Stimulated activated CD4-positive, alpha-beta T cell treated with anti-CD3 and anti-CD28 coated beads, TNF-alpha, amount 100 ng/mL, for 48 hours (primary cell): Measurements from ENCODE around the gene PPDPF.
A peak's percentile ranks its signal among the peaks of the same experiment; 100 is the strongest.

Source experiments
- DNase-seq, 3 donors: peaks; one replicate each; pipeline ENCODE4 v3.0.0-alpha.2; 2020; ENCODE audit warnings: low read depth in 3 of 3

The PPDPF gene

DNA sequence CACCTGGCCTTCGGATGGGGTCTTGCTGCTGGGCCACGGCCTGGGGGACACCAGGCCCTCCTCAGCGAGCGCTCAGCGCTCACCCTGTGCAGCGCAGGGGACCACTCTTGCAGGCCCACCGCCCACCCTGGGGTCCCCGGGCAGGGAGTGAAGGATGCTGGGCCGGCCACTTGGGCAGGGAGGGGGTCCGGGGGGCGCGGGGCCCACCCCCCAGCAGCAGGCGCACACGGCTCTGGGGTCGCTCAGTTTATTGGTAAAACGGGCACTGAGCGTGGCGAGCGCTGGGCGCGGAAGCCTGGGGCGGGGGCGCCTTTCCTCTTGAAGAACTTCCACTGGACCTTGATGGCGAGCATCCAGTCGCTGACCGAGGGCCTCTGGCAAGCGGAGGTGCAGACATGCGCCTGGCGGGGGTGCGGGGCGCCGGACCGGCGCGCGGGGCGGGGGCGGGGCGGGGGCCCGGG, 32.8 kb upstream of the PPDPF start:
- no peak for DNase-seq

DNA sequence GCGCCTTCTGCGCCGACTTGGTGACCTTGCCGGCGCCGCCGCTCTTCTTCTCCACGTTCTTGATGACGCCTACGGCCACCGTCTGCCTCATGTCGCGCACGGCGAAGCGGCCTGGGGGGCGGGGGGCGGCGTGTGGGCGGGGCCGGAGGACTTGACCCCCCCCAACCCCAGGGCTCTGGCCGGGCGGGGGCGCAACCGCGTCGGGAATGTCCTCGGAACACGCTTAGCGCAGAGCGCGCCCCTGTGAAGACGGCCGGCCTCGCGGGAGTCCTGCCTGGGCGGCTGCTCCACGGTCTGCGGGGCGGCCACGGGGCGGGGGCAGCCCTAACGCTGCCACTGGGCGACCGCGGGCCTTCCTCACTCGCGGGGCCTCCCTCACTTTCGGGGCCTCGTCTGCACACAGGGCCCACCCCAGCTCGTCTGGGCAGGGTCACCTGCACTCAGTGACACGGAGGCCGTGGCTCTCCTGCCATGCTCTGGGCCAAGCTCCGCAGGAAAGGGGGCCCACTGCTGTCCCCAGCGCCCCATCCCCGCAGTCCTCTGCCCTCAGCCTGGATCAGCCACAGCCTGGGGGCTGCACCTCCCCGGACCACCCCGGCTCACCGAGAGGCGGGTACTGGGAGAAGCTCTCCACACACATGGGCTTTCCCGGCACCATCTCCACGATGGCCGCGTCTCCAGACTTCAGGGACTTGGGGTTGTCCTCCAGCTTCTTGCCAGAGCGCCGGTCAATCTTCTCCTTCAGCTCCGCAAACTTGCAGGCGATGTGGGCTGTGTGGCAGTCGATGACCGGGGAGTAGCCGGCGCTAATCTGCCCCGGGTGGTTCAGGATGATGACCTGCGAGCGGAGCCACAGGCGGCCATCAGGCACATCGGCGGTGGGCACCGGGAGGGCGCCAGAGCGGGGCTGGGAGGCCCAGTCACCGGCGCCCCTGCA, 32.0 kb upstream of the PPDPF start:
- no peak for DNase-seq

DNA sequence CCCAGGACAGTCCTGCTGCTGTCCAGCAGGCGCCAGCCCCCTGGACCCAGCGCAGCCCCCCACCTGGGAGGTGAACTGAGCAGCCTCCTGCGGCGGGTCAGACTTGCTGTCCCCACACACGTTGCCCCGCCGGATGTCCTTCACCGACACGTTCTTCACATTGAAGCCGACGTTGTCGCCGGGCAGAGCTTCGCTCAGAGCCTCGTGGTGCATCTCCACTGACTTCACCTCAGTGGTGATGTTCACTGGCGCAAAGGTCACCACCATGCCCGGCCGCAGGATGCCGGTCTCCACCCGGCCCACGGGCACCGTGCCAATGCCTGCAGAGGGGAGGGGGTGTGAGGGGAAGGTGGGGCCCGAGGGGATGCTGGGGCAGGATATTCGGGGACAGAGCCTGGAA, 30.1 kb upstream of the PPDPF start:
- DNase-seq: no peak

DNA sequence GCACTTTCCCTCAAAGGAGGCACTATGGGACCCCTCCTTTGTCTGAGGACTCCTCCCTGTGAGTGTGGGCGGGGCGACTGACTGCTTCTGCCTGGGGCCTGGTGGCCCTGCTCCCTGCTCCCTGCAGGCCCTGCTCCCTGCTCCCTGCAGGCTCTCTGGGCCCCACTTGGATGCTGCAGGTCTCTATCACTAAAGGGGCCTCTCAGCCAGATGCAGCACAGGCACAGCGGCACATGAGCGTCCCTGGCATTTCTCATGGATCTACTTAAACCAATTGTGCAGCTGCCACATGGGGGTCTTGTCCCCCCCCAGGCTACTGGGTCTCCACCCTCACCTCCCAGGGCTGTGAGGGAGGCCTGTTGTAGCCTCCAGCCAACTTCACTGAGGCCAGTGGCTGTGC, 29.5 kb upstream of the PPDPF start:
- no peak for DNase-seq

DNA sequence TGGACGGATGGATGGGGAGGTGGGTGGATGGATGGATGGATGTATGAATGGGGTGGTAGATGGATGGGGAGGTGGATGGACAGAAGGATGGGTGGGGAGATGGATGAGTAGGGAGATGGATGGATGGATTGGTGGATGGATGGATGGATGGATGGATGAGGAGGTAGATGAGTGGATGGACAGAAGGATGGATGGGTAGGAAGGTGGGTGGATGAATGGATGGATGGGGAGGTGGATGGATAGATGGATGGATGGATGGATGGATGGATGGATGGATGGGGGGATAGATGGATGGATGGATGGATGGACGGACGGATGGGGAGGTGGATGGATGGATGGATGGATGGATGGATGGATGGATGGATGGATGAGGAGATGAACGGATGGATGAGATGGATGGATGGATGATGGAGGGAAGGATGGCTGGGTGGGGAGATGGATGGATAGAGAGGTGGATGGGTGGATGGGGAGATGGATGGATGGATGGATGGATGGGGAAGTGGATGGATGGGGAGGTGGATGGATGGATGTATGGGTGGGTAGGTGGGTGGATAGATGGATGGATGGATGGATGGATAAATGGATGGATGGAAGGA, 28.8 kb upstream of the PPDPF start:
- no peak for DNase-seq

DNA sequence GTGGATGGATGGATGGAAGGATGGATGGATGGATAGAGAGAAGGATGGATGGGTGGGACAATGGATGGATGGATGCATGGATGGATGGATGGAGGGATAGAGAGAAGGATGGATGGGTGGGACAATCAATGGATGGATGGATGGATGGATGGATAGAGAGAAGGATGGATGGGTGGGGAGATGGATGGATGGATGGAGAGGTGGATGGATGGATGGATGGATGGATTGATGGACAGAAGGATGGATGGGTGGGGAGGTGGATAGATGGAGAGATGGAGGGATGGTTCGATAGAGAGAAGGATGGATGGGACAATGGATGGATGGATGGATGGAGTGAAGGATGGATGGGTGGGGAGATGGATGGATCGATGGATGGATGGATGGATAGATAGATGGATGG, 28.0 kb upstream of the PPDPF start:
- no peak for DNase-seq

DNA sequence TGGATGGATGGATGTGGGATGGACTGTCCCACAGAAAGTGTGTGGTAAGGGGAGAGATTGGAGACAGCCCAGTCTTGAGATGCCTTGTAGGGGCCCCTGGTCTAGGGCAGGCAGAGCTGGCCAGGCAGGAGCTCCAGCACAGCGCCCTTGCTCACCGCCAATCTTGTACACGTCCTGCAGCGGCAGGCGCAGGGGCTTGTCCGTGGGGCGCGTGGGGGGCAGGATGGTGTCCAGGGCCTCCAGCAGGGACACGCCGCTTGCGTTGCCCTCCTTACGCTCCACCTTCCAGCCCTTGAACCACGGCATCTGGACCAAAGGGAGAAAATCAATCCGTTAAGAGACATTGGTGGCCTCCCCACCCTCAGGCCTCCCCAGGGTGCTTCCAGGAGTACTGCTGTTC, 27.6 kb upstream of the PPDPF start:
- DNase-seq: no peak

DNA sequence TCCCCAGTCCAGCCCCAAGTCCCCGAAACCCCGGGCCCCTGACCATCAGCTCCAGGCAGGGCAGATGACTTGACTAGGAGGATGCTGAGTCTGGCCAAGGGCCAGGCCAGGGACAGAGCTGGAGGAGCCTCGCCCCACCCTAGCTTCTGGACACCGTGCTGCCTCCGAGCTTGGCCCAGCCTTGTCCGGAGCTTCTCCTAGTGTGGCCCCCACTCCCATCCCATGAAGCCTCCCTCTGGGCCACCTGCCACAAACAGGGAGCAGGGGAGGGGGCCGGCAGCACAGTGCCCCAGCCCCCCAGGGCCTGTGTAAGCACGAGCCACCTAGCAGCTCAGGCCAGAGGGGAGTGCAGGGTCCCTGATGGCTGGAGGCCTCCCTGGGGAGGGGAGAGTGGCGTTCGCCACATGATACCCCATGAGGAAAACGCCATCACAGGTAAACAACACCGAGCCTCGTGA, 27.0 kb upstream of the PPDPF start:
- DNase-seq: no peak

DNA sequence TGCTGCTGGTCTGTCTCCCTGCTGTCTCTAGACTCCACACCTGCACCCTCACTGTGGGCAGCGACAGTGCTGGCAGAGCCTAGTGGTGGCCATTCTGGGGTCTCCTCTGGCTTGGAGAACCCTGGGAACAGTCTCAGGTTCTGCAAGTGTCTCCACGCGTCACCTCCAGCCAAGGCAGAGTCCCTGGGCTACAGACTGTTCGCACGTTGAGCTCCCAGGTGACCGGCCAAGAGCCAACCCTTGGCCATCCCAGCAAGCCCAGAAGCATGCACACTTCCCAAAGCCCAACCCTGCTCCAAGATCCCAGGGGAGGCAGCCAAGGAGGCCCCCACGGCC, 26.5 kb upstream of the PPDPF start:
- no peak for DNase-seq

DNA sequence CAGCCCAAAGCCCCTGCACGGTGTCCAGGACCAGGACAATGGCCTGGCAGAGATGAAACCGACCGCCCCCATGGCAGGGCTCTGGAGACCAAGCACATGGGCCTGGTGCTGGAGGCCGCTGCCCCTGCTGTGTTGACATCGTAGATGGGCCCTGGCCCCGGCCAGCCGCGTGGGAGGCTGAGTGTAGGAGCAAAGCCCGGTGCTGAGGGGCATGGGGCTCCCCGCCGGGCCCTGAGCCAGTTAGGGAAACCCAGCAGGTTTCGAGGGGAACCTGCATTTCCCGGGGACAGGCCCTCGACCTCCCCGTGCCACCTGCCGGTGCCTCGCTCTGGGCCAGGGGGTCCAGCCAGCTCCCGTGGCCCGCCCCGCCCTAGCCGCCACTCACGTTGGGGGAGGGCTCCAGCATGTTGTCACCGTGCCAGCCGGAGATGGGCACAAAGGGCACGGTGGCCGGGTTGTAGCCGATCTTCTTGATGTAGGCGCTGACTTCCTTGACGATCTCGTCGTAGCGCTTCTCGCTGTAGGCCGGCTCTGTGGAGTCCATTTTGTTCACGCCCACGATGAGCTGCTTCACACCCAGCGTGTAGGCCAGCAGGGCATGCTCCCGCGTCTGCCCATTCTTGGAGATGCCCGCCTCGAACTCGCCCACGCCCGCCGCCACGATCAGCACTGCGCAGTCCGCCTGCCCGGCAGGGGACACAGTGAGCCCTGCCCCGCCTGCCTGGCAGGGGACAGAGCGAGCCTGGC, 26.0 kb upstream of the PPDPF start:
- no peak for DNase-seq

DNA sequence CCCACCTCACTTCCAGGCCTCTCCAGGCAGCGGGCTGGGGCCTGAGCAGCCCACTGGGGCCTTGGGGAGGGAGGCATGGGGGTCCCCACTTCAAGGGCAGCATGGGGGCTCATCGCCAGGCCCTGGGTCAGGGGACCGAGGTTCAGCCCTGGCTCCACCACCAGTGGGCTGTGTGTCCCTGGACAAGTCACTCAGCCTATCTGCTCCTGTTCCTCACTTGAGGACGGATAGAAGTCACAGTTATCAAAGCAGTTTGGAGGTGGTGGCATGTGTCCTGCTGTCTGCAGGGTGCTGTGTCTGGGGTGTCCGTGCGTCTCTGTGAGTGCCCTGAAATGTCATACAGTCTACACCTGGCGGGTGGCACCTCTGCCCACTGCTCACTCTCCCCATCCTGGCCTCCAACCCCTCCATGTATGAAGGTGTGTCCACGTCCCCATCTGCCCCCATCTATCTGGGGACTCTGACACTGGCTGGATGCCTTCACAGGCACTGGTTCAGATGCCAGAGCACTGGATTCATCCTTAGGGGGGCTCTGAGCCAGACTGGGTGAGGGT, 25.3 kb upstream of the PPDPF start:
- no peak for DNase-seq

DNA sequence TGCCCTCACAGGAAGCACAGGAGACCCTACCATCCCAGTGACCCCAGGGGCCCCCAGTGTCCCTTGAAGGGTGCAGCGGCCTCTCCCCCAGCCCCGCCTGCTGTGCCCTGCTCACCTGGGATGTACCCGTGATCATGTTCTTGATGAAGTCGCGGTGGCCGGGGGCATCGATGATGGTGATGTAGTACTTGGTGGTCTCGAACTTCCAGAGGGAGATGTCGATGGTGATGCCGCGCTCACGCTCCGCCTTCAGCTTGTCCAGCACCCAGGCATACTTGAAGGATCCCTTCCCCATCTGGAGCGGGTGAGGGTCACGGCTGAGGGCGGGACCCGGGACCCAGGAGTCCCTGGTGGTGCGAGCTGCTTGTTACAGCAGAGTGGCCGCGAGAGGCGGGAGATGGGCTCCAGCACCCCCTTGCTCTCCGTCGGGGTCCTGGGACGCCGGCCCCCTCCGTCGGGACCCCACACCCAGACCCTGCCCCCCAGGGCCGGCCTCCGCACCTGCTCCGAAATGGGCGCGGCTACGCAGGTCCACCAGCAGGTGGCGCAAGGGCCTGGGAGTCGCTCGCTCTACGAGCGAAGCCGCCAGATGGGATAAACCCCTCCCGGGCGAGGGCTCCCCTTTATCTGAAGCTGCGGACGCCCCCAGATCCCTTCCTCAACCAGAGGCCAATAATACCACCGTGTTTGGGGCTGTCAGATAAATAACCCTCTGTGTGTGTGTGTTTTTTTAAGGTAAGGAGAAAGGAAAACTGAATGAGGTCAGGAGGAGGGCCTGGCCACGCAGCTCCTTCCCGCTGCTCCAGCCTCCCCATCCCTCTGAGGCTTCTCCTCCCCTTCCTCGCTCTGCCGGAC, 24.6 kb upstream of the PPDPF start:
- DNase-seq: peak; percentile 37 to 79 (median 66)

DNA sequence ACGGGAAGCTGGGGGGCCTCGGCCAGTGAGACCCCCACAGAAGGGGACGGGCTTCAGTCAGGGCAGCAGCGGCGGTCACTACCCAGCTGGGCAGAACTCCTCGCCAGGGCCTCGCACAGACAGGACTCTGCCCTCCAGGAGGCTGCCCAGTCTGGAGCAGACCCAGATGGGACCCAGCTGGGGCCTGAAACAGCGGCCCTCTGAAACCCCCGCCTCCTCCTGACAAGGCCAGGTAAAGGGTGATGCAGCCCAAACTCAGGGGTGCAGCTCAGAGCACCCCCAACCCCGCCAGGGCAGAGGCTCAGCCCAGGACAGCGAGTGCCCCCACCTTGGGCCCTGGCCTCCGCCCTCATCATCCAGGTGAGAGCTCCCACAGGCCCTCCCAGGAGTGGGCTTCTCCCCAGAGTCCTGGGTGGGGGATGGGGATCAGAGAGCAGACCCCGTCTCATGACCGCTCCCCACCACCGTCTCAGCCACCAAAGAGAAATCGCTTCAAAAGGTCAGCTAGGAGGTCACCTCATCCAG, 23.9 kb upstream of the PPDPF start:
- DNase-seq: no peak

DNA sequence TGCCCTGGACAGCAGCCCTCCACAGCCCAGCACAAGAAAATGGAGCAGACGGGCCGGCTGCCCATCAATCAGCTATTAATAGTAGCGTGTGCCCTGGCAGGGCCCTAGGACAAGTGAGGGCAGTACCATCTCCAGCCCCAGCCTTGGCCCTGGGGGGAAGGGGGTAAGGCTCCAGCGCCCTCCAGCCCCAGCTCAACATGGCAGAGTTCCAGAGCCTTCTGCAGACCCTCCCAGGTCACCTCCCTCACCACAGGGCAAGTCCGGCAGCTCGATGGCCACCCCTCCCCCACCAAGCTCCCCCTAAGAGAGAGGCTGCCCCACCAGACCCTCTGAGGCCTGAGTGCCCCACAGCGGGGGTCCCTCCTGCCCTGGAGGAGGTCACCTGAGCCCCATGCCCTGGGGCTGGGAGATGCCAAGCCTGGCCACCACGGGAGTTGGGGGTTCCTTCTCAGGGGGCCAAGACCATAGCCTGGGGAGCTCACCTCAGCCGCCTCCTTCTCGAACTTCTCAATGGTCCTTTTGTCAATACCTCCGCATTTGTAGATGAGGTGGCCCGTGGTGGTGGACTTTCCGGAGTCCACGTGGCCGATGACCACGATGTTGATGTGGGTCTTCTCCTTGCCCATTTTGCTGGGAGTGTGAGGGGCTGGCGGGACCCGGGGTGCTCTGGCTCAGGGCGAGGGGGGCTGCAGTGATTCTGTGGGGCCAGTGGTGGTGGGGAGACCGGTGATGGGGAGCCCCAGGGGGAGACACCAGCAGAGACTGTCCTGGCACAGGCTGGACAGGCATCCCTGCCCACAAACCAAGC, 23.2 kb upstream of the PPDPF start:
- no peak for DNase-seq

DNA sequence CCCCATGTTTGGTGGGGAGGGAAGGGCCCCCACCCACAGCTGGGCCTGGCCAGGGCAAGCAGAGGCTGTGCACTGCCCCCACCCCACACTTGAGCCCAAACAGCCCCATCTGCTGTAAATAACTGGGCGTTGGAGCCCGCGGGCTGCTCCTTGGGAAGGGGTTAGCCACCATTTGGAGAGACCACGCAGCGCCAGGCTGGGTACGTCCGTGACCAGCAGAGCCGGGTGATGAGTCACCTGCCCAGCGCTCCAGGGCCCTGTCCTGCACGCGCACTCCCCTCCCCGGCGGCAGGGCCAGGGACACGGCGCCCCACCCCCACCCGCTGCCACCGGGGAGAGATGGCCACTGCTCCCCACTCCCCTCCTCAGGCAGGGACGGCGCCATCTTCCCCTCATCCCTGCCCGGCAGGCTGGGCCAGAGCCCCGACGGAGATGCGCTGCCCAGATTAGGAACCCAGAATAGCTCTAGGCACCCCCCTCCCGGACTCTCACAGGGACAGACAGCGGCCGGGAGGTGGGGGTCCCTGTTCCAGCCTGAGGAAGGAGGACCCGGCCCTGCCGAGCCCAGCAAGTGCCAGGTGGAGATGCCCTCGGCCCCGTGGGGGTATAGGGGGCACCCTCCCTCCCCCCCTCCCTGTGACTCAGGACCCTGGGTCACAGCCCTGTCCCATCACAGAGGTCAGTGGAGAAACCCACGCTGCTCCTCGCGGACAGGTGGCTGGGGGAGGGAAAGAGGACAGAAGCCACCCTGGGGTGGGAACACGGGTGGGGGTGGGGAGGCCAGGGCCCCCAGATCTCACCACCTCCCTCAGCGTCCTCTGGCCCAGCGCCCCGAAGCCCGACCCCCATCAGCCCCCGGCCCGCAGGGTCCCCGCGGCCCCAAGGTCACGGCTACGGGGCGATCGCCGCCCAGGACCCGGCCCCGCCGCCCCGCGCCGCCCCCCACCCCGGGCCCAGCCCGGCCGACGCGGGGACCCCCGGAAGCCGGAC, 22.3 kb upstream of the PPDPF start:
- no peak for DNase-seq

DNA sequence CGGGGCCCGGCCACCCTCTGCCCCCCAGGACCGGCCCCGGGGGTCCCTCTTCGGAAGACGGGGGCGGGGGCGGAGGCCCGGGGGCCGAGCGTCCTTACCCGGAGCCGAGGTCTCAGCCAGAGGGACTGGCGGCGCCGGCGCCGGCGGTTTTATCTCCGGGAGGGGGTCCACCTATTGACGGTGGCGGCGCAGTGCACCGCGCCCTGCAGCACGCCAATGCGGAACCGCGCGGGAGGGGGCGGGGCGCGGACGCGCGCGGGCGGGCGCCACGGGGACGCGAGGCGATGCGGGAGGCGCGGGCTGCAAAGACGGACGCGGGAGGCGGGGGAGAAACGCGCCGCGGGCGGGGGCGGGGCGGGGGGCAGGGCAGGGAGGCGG, 21.6 kb upstream of the PPDPF start, which contains the start of gene EEF1A2:
EEF1A2 (minus strand) TSS at position 124 of the 378 bp plus-strand sequence. CDS start 1,320 bp downstream, outside the sequence.
- DNase-seq: no peak

DNA sequence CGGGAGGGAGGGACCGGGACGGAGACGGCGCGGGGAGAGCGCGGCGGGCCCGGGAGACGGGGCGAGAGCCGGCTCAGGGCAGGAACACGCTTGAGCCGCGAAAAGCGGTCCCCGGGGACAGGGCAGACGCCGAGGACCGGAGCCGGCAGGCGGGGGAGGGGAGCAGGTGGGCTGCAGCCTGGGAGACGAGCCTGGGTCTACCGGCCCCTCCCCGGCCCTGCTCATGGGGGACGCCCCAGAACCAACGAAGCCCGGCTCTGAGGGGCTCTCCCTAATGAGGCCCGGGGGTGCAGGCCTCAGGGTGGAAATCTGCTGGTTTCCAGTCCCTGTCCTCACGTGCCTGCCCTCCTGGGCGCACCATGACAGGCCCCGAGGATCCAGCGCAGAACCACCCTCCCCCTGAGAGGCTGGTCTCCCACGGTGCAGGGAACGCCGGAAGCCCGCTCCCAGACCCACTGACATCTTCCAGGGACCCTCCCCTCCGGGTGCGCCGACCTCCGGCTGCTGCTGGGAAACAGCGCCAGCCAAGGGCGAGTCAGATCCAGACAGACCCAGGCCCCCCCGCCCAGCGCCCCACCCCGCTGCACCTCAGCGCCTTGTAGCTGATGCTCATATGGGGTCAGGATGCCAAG, 21.1 kb upstream of the PPDPF start:
- no peak for DNase-seq

DNA sequence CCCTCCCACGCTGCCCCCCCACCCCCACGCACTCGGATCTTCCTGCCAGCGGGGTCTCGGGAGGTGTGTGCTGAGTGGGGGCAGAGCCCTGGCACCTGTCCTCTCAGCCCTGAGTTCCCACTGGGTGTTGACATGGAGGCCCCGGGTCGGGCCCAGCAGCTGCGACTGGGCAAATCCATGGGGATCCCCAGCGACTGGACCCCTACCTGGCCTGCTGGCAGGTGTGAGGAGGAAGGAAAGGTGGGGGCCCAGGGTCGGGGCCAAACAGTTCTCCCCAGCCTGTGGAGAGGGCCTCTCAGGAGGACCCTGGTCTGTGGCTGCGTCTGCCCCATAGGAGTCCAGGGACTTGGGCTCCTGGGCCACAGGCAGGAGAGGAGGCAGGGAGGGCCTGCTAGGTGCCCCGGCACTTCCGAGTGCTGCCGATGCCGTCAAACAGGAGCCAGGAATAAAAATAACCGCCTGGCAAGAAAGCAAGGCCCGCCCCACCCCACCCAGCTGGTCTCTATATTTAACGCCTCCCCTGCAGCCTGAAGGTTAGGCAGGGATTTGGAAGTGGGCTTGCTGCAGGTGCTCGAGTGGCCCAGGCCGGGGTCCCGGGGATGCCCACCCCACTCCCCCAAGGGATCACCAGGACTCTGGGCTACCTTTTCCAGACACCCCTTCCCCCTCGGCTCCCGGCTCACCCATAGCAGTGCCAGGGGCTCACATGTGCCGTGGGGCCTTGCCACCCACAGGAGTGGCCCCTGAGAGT, 20.2 kb upstream of the PPDPF start:
- DNase-seq: no peak
